Thoracic aorta (tissue), 2 donors: ENCODE results near the gene SH3PXD2A. TPM values are rescaled to one million over a fixed set of nuclear protein-coding genes. Genes with fewer than 3 reads are reported as not detected.
"Not testable (repeated sequence)": the region's sequence is repeated elsewhere in the genome, so short reads cannot be mapped to it uniquely, and the experiment has no call there.

Experiments
- ATAC-seq: fragments of 150-250 bp; one replicate; pipeline ENCODE4 v1.8.0; 2017; ENCODE audit warnings: low read depth; ENCODE audit not compliant: insufficient number of reproducible peaks, low FRiP score
- DNase-seq: peaks from one replicate; pipeline ENCODE4 v3.0.0-alpha.2; 2020; ENCODE audit warnings: low spot score
- H3K27ac ChIP-seq, 2 donors: fragments of 200-600 bp; sonication (generic); 1 replicate in 1 of 2; 2 replicates in 1 of 2; pipeline ENCODE4 v1.5.1; 2016; ENCODE audit warnings: mild to moderate bottlenecking in 2 of 2, moderate library complexity in 2 of 2
- H3K27me3 ChIP-seq: fragments of 200-600 bp; sonication (generic); replicated peaks from 2 replicates; pipeline ENCODE4 v1.6.0; 2016; ENCODE audit warnings: mild to moderate bottlenecking; ENCODE audit not compliant: insufficient read depth
- H3K36me3 ChIP-seq: fragments of 200-600 bp; sonication (generic); one replicate; pipeline ENCODE4 v1.5.1; 2016
- H3K4me1 ChIP-seq, 2 donors: fragments of 200-600 bp; sonication (generic); 1 replicate in 1 of 2; 2 replicates in 1 of 2; pipeline versions ENCODE4 v1.5.1 to v1.6.0; 2016; ENCODE audit warnings: low read depth in 2 of 2, mild to moderate bottlenecking in 1 of 2; ENCODE audit not compliant: control insufficient read depth in 1 of 2
- H3K4me3 ChIP-seq: fragments of 200-600 bp; sonication (generic); 2 replicates; pipeline ENCODE4 v1.5.1; 2016; ENCODE audit warnings: mild to moderate bottlenecking
- H3K9me3 ChIP-seq: fragments of 200-600 bp; sonication (generic); 2 replicates; pipeline ENCODE4 v1.5.1; 2016
- total RNA-seq, 2 donors: library from RNA; depleted of rRNA; stranded (reverse); fragments of >200 nt; gene quantifications; one replicate each; pipeline versions ENCODE4 v1.1.0 to v1.2.3, GENCODE V29; 2016
- TF ChIP-seq, protein P1 (sequence below): fragments of 200-600 bp; sonication (generic); IDR thresholded peaks from one replicate; pipeline ENCODE4 v1.5.1; 2019; ENCODE audit warnings: antibody characterized with exemption

The SH3PXD2A gene
- total RNA-seq, 2 donors from 2014 or later: 28.3 to 51.5 TPM

DNA sequence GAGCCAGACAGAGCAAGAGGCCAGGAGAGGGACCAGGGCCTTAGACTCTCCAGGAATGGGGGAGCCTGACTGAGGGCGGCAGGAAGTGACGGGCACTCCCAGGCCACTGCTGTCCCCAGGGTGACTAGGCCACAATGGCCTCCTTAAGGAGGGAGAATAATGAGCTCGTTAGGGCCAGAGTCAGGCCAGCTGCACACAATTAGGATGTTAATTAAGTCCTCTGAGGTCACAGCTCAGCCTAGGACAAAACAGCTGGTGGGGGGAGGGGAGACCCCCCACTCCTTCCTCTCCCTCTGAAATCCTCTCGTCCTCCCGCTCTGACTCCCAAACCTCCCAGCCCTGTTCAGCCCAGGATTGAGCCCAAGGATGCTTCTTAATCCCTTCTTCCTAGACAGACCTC is 218.9 kb downstream of the SH3PXD2A start:
- Histone ChIP-seq H3K4me1 (peaks cover 31 to 76% of the 10 kb centered on the region in 2 donors), H3K36me3 (no peaks in the 10 kb centered on the region), H3K27ac (peak overlapping the region; percentile 90 to 97), H3K27me3 (no peaks in the 10 kb centered on the region), H3K4me3 (no peak overlapping the region), H3K9me3 (no peaks in the 10 kb centered on the region)
- DNase-seq: no peak
- no peak for ATAC-seq
- TF ChIP-seq, protein P1, sequence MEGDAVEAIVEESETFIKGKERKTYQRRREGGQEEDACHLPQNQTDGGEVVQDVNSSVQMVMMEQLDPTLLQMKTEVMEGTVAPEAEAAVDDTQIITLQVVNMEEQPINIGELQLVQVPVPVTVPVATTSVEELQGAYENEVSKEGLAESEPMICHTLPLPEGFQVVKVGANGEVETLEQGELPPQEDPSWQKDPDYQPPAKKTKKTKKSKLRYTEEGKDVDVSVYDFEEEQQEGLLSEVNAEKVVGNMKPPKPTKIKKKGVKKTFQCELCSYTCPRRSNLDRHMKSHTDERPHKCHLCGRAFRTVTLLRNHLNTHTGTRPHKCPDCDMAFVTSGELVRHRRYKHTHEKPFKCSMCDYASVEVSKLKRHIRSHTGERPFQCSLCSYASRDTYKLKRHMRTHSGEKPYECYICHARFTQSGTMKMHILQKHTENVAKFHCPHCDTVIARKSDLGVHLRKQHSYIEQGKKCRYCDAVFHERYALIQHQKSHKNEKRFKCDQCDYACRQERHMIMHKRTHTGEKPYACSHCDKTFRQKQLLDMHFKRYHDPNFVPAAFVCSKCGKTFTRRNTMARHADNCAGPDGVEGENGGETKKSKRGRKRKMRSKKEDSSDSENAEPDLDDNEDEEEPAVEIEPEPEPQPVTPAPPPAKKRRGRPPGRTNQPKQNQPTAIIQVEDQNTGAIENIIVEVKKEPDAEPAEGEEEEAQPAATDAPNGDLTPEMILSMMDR: no peak

DNA sequence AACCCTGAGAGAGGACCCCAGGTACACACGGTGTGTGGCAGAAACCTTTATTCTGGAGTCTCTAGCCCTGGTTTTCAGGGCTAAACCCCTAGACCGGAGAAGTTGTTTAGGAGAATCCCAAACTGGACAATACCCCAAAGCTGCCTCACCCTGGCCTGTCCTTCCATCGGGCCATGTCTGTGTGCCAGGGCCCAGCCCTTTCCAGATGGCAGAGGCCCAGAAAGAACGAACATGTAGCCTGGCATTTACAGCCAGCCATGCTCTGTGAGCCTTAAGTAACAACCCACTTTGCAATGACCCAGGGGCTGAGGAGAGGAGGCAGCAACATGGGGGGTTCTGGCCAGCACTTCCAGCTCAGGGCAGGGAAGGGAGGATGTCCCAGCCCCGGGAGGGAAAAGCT is 219.8 kb downstream of the SH3PXD2A start:
- Histone ChIP-seq H3K36me3 (no peaks in the 10 kb centered on the region), H3K27me3 (no peaks in the 10 kb centered on the region), H3K4me3 (no peak overlapping the region), H3K9me3 (no peaks in the 10 kb centered on the region), H3K27ac (peak overlapping the region; percentile 41 to 90), H3K4me1 (peaks cover 31 to 73% of the 10 kb centered on the region in 2 donors)
- TF ChIP-seq, protein P1: no peak
- ATAC-seq (no peak), DNase-seq (no peak)

DNA sequence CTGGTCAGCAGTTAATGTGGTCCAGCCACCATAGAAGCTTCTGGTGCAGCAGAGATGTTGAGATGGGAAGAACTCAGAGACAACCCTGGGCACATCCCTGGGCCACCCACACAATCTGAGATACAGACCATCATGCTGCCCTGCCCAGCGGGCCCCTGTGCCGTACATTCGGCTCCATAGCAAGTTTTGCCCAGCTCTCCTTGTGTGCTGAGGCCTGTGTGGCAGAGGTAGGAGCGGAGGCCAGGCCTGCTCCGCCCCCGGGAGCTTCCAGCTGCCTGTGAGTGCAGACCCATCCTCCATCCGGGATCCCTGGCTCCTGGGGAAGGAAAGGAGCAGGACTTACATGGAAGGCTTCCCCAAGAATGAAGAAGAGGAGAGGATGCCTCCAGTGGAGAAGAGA is 221.5 kb downstream of the SH3PXD2A start:
- Histone ChIP-seq H3K4me1 (peaks cover 29 to 68% of the 10 kb centered on the region in 2 donors), H3K27ac (no peak overlapping the region)
- ATAC-seq: no peak

DNA sequence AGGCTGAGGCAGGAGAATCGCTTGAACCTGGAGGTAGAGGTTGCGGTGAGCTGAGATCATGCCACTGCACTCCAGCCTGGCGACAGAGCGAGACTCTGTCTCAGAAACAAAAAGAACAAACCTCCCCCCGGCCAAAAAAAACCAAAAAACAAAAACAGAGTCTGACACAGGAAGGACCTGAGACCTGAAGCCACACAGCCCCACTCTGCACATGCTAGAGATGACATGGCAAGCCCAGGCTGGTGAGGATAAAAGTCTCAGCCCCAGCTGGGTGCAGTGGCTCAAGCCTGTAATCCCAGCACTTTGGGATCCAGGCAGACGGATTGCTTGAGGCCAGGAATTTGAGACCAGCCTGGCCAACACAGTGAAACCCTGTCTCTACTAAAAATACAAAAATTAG is 222.5 kb downstream of the SH3PXD2A start:
- ATAC-seq, H3K4me3 ChIP-seq, H3K36me3 ChIP-seq, H3K27ac ChIP-seq, H3K9me3 ChIP-seq, DNase-seq, H3K27me3 ChIP-seq: not testable (repeated sequence)
- peaks cover 23 to 66% of the 10 kb centered on the region in 2 donors for H3K4me1 ChIP-seq

More for the DNA sequence above, 221.5 kb downstream of the SH3PXD2A start:
- H3K4me3 ChIP-seq: no peak overlapping the region
- no peaks in the 10 kb centered on the region for H3K36me3 ChIP-seq
- TF ChIP-seq, protein P1: no peak
- no peaks in the 10 kb centered on the region for H3K27me3 ChIP-seq
- H3K9me3 ChIP-seq: no peaks in the 10 kb centered on the region
- DNase-seq: no peak

DNA sequence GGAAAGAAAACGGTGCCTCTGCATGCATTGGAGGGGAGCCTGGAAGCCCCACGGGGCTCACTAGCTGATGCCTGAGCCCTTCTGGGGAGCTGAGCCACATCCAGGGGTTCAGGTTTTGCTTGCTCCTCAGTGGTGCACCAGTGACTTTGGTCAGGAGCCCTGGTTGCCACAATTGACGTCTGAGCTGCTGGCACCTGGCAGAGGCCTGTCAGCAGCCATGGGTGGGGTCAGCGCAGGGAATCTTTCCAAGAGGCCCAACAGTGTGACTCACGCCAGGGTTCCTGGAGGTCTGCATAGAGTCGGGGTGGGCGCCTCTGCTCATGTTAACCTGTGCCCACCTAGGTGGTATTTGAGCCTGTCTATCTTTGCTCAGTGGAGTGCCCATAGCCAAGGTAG is 223.1 kb downstream of the SH3PXD2A start:
- Histone ChIP-seq H3K36me3 (no peaks in the 10 kb centered on the region), H3K27me3 (no peaks in the 10 kb centered on the region), H3K27ac (no peak overlapping the region), H3K9me3 (no peaks in the 10 kb centered on the region), H3K4me1 (peaks cover 18 to 65% of the 10 kb centered on the region in 2 donors), H3K4me3 (no peak overlapping the region)
- TF ChIP-seq, protein P1: no peak
- ATAC-seq (no peak), DNase-seq (no peak)

DNA sequence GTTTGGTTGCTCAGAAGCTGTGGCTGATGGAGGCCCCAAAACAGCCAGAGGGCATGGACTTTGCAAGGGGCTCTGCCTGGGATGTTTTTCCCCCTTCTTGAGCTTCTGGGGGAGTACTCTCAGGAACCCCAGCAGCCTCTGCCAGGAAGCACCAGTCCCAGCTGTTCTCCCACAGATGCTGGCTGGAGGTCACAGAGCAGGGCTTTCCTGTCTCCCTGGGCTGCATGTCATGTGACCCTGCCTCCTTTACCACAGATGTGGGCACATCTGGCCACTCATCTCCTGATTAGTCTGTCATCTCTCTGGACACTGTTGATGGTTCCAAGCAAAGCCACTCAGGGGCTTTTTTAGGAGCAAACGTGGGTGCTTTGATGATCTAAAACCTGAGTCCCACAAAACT is 225.2 kb downstream of the SH3PXD2A start:
- Histone ChIP-seq H3K27ac (no peak overlapping the region), H3K36me3 (peaks cover 2% of the 10 kb centered on the region)
- DNase-seq: no peak

More for the DNA sequence above, 225.2 kb downstream of the SH3PXD2A start:
- no peaks in the 10 kb centered on the region for H3K27me3 ChIP-seq
- no peak overlapping the region for H3K4me3 ChIP-seq
- no peaks in the 10 kb centered on the region for H3K9me3 ChIP-seq
- H3K4me1 ChIP-seq: peaks cover 7 to 62% of the 10 kb centered on the region in 2 donors
- TF ChIP-seq, protein P1: no peak
- no peak for ATAC-seq
